SIG-M5 treated with dmso at 0.1 percent for 504 hours (cell line): Measurements from ENCODE around the gene CHRNA9.
"Not testable (repeated sequence)": the region's sequence is repeated elsewhere in the genome, so short reads cannot be mapped to it uniquely, and the experiment has no call there.

Experiments
- DNase-seq: peaks from one replicate; lab custom pipeline; 2025; ENCODE audit not compliant: unreplicated experiment; lab: John Stamatoyannopoulos, UW

The CHRNA9 gene

GRCh38 chr4:40334591-40335524, at the start of gene CHRNA9:
TSS of gene CHRNA9 (plus strand) at chr4:40335333. CDS start at chr4:40335468, 135 bp downstream.
- DNase-seq: no peak

- DNase-seq: no peak
Observed at GRCh38 chr4:40285692-40286091, 49.4 kb upstream of the CHRNA9 start.

GRCh38 chr4:40288566-40288965, 46.6 kb upstream of the CHRNA9 start:
- DNase-seq: peak; percentile 5

GRCh38 chr4:40289366-40290188, 45.6 kb upstream of the CHRNA9 start:
- DNase-seq: peak; percentile 75

DNA sequence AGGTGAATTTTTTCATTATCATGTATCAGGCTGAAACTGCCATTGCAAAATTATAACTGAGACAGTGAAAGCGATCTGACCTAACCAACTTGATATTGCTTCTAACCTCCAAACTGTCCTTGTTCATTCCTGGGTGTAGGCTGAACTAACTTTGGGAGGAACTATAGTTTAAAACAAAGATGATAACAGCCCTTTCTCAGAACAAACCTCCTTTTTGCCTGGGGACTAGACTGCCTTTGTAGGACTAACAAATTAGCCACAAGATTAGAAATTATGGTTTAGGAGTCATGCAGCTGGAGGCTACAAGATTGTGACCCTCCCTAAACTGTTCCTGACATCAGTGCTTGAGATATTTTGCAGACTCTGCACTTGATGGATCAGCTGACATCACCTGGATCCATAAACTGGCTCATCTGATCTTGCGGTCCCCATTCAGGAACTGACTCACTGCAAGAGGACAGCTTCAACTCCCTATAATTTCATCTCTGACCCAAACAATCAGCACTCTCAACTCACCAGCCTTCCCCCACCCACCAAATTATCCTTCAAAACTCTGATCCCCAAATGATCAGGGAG, 44.4 kb upstream of the CHRNA9 start:
- not testable (repeated sequence) for DNase-seq

DNA sequence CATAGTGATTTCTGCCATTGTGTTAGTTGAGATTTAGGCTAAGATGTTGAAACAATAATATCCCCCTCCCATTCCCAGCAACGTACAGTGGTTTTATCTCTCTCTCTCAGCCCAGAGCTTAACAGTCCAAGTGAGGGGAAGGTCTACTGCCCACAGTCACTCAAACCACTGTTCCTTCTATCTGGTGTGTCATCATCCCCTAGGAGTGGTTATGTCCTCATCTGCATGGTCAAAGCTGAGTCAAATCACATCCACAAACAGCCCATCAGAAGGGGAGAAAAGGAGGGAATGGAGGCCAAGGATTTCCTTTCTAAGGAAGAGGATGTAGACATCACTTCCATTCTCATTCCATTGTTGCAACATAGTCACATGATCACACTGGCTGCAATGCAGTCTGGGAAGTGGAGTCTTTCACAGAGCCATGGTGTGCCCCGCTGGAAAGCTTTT, 42.8 kb upstream of the CHRNA9 start:
- no peak for DNase-seq

GRCh38 chr4:40294339-40294738, 40.8 kb upstream of the CHRNA9 start:
- DNase-seq: no peak

GRCh38 chr4:40295030-40295429, 40.1 kb upstream of the CHRNA9 start:
- not testable (repeated sequence) for DNase-seq

GRCh38 chr4:40295572-40295971, 39.6 kb upstream of the CHRNA9 start:
- no peak for DNase-seq

- DNase-seq: no peak
Observed at GRCh38 chr4:40299126-40299525, 36.0 kb upstream of the CHRNA9 start.

GRCh38 chr4:40299811-40300292, 35.3 kb upstream of the CHRNA9 start:
- DNase-seq: no peak

GRCh38 chr4:40300371-40301162, 34.6 kb upstream of the CHRNA9 start:
- DNase-seq: no peak

- no peak for DNase-seq
Observed at GRCh38 chr4:40301603-40302002, 33.5 kb upstream of the CHRNA9 start.

- DNase-seq: no peak
Observed at GRCh38 chr4:40303751-40304150, 31.4 kb upstream of the CHRNA9 start.

DNA sequence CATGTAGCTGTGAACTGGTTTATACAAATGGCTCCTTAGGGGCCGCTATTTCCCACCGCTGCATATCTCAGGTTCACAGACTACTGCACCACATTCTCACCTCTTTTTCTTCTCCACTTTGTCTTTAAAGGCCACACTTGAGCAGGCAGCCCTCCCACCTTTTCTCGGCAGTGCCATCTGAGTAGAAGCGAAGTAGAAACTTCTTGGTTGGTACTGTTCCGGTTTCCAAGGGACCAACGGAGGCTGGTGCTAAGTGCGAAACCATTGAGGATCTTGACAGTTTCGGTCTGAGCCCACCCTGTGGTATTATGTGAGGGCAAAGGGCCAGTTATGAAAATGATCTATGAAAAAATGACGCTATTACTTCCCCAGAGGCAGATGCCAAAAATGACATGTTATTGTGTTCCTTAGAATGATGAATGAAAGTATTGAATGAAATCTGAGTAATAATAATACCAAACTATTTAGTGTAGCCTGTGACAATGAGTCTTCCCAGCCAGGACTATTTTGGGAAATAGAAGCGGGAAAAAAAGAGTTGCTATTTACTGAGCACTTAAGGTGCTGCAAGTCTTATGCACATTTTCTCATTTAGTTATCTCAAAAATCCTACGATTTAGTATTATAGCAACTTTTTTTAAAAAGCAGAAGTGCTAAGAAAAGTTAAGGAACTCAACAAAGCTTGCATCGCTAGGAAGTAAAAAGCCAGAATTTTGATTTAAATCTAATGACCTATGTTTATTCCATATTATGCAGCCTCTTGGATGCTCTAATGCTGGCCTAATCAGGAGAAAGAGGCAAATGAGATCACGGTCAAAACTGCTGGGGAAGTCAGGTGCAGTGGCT, 29.6 kb upstream of the CHRNA9 start:
- DNase-seq: no peak

- no peak for DNase-seq
Observed at GRCh38 chr4:40306226-40306625, 28.9 kb upstream of the CHRNA9 start.

GRCh38 chr4:40306976-40307375, 28.2 kb upstream of the CHRNA9 start:
- no peak for DNase-seq

- no peak for DNase-seq
Observed at GRCh38 chr4:40307627-40308497, 27.3 kb upstream of the CHRNA9 start.
